Measurements from ENCODE around the gene PRSS38. TPM values are rescaled to one million over a fixed set of nuclear protein-coding genes. Genes with fewer than 3 reads are reported as not detected.

The PRSS38 gene
- total RNA-seq, 2 donors from 2014 or later = not detected

DNA sequence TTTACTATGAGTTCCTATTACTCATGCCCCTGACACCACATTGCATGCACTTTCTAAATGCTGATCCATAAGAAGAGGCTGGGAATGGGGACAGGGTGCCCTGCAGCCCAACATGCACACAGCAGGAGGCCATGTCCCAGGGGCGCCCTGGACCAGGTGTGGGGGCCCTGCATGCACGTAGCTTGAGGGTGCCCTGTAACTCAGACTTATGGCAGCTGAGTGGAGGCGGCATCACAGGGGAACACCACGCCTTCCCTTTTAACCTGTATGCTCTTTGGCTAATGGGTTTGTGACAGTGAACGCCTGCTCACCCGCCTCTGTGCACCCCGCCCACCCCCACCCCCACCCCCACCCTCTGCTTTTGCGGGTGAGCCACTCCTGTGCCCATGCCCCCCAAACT lies 44.1 kb upstream of the PRSS38 start:
- no peak for DNase-seq

GRCh38 chr1:227771771-227772170 lies 43.7 kb upstream of the PRSS38 start:
- H3K9ac ChIP-seq (ENCODE audit: extremely low read depth, low read length, poor library complexity, severe bottlenecking) = no peak overlapping the region
- no peaks in the 10 kb centered on the region for H3K27me3 ChIP-seq (ENCODE audit: control insufficient read depth, insufficient read depth, low read length, poor library complexity, severe bottlenecking)
- no peak for DNase-seq
- H3K36me3 ChIP-seq (ENCODE audit: control insufficient read depth, insufficient read depth, low read length) = peaks cover 16% of the 10 kb centered on the region
- H3K27ac ChIP-seq (ENCODE audit: low read depth, low read length) = no peak overlapping the region
- no peak overlapping the region for H3K4me3 ChIP-seq (ENCODE audit: low read length)
- Mint-ChIP-seq H3K36me3 (ENCODE audit: low read depth) (peaks cover 40% of the 10 kb centered on the region), H3K4me3 (no peak overlapping the region), H3K9me3 (no peaks in the 10 kb centered on the region), H3K27ac (no peak overlapping the region), H3K4me1 (no peaks in the 10 kb centered on the region), H3K27me3 (ENCODE audit: insufficient read depth) (no peaks in the 10 kb centered on the region)
- TF ChIP-seq, protein P1, sequence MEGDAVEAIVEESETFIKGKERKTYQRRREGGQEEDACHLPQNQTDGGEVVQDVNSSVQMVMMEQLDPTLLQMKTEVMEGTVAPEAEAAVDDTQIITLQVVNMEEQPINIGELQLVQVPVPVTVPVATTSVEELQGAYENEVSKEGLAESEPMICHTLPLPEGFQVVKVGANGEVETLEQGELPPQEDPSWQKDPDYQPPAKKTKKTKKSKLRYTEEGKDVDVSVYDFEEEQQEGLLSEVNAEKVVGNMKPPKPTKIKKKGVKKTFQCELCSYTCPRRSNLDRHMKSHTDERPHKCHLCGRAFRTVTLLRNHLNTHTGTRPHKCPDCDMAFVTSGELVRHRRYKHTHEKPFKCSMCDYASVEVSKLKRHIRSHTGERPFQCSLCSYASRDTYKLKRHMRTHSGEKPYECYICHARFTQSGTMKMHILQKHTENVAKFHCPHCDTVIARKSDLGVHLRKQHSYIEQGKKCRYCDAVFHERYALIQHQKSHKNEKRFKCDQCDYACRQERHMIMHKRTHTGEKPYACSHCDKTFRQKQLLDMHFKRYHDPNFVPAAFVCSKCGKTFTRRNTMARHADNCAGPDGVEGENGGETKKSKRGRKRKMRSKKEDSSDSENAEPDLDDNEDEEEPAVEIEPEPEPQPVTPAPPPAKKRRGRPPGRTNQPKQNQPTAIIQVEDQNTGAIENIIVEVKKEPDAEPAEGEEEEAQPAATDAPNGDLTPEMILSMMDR (conservative IDR thresholded peaks at IDR 0.05) = no peak
- no peaks in the 10 kb centered on the region for H3K9me3 ChIP-seq (ENCODE audit: control insufficient read depth, low read length)
- H3K4me1 ChIP-seq (ENCODE audit: control insufficient read depth, insufficient read depth, low read length) = no peaks in the 10 kb centered on the region
- 92 to 100% methylated on average over 2 to 5 of the region's 7 CpGs for WGBS, 2 experiments (ENCODE audit: insufficient coverage in 1 of 2, insufficient read length in 1 of 2)

More for the DNA sequence above, 44.1 kb upstream of the PRSS38 start:
- Histone ChIP-seq H3K9ac (ENCODE audit: extremely low read depth, low read length, poor library complexity, severe bottlenecking) (no peak overlapping the region), H3K27me3 (ENCODE audit: control insufficient read depth, insufficient read depth, low read length, poor library complexity, severe bottlenecking) (no peaks in the 10 kb centered on the region), H3K9me3 (ENCODE audit: control insufficient read depth, low read length) (no peaks in the 10 kb centered on the region), H3K27ac (ENCODE audit: low read depth, low read length) (no peak overlapping the region), H3K4me1 (ENCODE audit: control insufficient read depth, insufficient read depth, low read length) (no peaks in the 10 kb centered on the region), H3K4me3 (ENCODE audit: low read length) (no peak overlapping the region), H3K36me3 (ENCODE audit: control insufficient read depth, insufficient read depth, low read length) (peaks cover 18% of the 10 kb centered on the region)
- Mint-ChIP-seq H3K27ac (no peak overlapping the region), H3K36me3 (ENCODE audit: low read depth) (peaks cover 40% of the 10 kb centered on the region), H3K27me3 (ENCODE audit: insufficient read depth) (no peaks in the 10 kb centered on the region), H3K4me1 (no peaks in the 10 kb centered on the region), H3K4me3 (no peak overlapping the region), H3K9me3 (no peaks in the 10 kb centered on the region)
- 97% methylated on average over 5 of the region's 8 CpGs; no CpG with 5 or more reads in 1 of the 2 experiments for WGBS, 2 experiments (ENCODE audit: insufficient coverage in 1 of 2, insufficient read length in 1 of 2)
- TF ChIP-seq, protein P1 (conservative IDR thresholded peaks at IDR 0.05) = no peak

DNA sequence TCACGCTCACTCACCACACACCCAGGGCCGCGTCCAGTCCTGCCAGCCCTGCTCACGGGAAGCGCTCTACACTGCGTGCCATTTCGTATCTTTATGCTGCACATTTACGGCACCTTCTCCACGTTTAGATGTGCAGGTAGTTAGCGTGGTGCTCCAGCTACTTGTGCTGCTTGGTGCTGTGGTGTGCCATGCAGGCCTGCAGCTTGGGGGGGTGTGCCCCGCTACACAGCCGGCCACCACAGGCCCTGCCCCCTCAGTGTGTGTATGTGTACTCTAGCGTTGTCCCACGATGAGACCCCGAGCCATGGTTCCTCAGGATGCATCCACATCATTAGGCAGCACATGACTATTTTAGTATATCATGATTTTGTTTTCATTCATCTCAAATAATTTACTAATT lies 41.9 kb upstream of the PRSS38 start:
- H3K36me3 ChIP-seq (ENCODE audit: control insufficient read depth, insufficient read depth, low read length) = peaks cover 5% of the 10 kb centered on the region
- 95% methylated on average over 14 to 15 of the region's 15 CpGs for WGBS, 2 experiments (ENCODE audit: insufficient coverage in 1 of 2, insufficient read length in 1 of 2)
- TF ChIP-seq, protein P1 (conservative IDR thresholded peaks at IDR 0.05) = no peak
- H3K9ac ChIP-seq (ENCODE audit: extremely low read depth, low read length, poor library complexity, severe bottlenecking) = no peak overlapping the region
- Mint-ChIP-seq H3K27me3 (ENCODE audit: insufficient read depth) (no peaks in the 10 kb centered on the region), H3K36me3 (ENCODE audit: low read depth) (peaks cover 25% of the 10 kb centered on the region), H3K4me3 (no peak overlapping the region), H3K9me3 (no peaks in the 10 kb centered on the region), H3K27ac (no peak overlapping the region), H3K4me1 (no peaks in the 10 kb centered on the region)
- H3K4me3 ChIP-seq (ENCODE audit: low read length) = no peak overlapping the region
- no peaks in the 10 kb centered on the region for H3K4me1 ChIP-seq (ENCODE audit: control insufficient read depth, insufficient read depth, low read length)
- no peak for DNase-seq
- no peaks in the 10 kb centered on the region for H3K9me3 ChIP-seq (ENCODE audit: control insufficient read depth, low read length)
- no peak overlapping the region for H3K27ac ChIP-seq (ENCODE audit: low read depth, low read length)
- no peaks in the 10 kb centered on the region for H3K27me3 ChIP-seq (ENCODE audit: control insufficient read depth, insufficient read depth, low read length, poor library complexity, severe bottlenecking)
